ENCODE data around the gene CMYA5. TPM values are rescaled to one million over a fixed set of nuclear protein-coding genes. Genes with fewer than 3 reads are reported as not detected.

The CMYA5 gene
- total and polyA plus RNA-seq, 2 of the 4 experiments (the other 2 are of a cell fraction), result 0.39 to 0.90 TPM

GRCh38 chr5:79832911-79833310, 143.3 kb downstream of the CMYA5 start:
- in situ Hi-C loops (cut with MboI; ENCODE audit: low sequenced_read_pairs), result no loop called here
- WGBS, 2 experiments (ENCODE audit: extremely low coverage in 2 of 2, insufficient read length in 1 of 2), result no CpG with 5 or more reads among the region's 4 CpGs
- no peak overlapping the region for H2AK9ac ChIP-seq (replicated peaks; ENCODE audit: low read depth, low read length, poor library complexity)
- POLR2A ChIA-PET (ENCODE audit: unreplicated experiment), result no interaction called here
- no peak overlapping the region for H3K4me3 ChIP-seq (ENCODE audit: insufficient read depth, low read depth, low read length)
- no peaks in the 10 kb centered on the region for H3K4me1 ChIP-seq (ENCODE audit: control insufficient read depth, insufficient read depth, low read length)
- H3K4me2 ChIP-seq (ENCODE audit: low read depth, low read length), result no peak overlapping the region
- H2AFZ ChIP-seq (replicated peaks; ENCODE audit: low read length, poor library complexity), result no peak overlapping the region
- no peaks in the 10 kb centered on the region for H3K79me1 ChIP-seq (ENCODE audit: low read depth in 1 of 2, low read length in 2 of 2)
- H2BK15ac ChIP-seq (ENCODE audit: low read depth, low read length), result no peak overlapping the region
- no peak overlapping the region for H4K8ac ChIP-seq (ENCODE audit: low read depth in 2 of 2, low read length in 2 of 2)
- dilution Hi-C loops (cut with HindIII; ENCODE audit: low sequenced_read_pairs, unreplicated experiment), result no loop called here
- H3K9ac ChIP-seq (ENCODE audit: low read depth, low read length), result no peak overlapping the region
- no peak overlapping the region for H3K14ac ChIP-seq (replicated peaks; ENCODE audit: low read depth, low read length)
- DNase-seq, result no peak
- no peak overlapping the region for H4K91ac ChIP-seq (ENCODE audit: insufficient read depth, low read depth, low read length)
- H3K9me1 ChIP-seq (ENCODE audit: insufficient read depth, low read length), result no peaks in the 10 kb centered on the region
- BruUV-seq (replicated peaks), result no TSS peak
- no peaks in the 10 kb centered on the region for H3K9me3 ChIP-seq (ENCODE audit: control insufficient read depth, insufficient read depth, low read length)
- no peak overlapping the region for H2BK20ac ChIP-seq (ENCODE audit: low read depth, low read length)
- no peaks in the 10 kb centered on the region for H4K20me1 ChIP-seq (ENCODE audit: insufficient read depth, low read length)
- no peak overlapping the region for H2BK120ac ChIP-seq (ENCODE audit: low read depth, low read length)
- H3K36me3 ChIP-seq (ENCODE audit: control insufficient read depth, insufficient read depth, low read length), result no peaks in the 10 kb centered on the region
- H3K23ac ChIP-seq (ENCODE audit: low read depth, low read length), result no peak overlapping the region
- CTCF ChIA-PET, result no interaction called here
- H2AK5ac ChIP-seq (ENCODE audit: low read depth, low read length), result no peak overlapping the region
- intact Hi-C loops (cut with micrococcal nuclease), result no loop called here
- H3K4ac ChIP-seq (ENCODE audit: low read depth, low read length), result no peak overlapping the region
- H2BK5ac ChIP-seq (ENCODE audit: low read depth, low read length, poor library complexity, severe bottlenecking), result no peak overlapping the region
- no peak for TF ChIP-seq CEBPB (IDR thresholded peaks at IDR 0.05; ENCODE audit: low read depth, low read length)
- TF ChIP-seq MAFK (IDR thresholded peaks at IDR 0.05; ENCODE audit: low read depth, low read length), result peak; percentile 40; the same call in 1 of the 2 replicates
- TF ChIP-seq NFE2L2 (IDR thresholded peaks at IDR 0.05; ENCODE audit: low read depth, low read length), result peak; percentile 35
- no peak for TF ChIP-seq RCOR1 (IDR thresholded peaks at IDR 0.05; ENCODE audit: insufficient replicate concordance, low read length)
- no peak for TF ChIP-seq ELK1 (IDR thresholded peaks at IDR 0.05; ENCODE audit: borderline replicate concordance, low read depth, low read length)
- no peak overlapping the region for H3K18ac ChIP-seq (ENCODE audit: low read depth, low read length)
- no peak overlapping the region for H3K27ac ChIP-seq (ENCODE audit: insufficient read depth, low read length)
- peaks cover 14% of the 10 kb centered on the region for H3K27me3 ChIP-seq (ENCODE audit: control insufficient read depth, insufficient read depth, low read length)
- no peak for ATAC-seq (ENCODE audit: low read depth)
- H3K56ac ChIP-seq (ENCODE audit: extremely low read depth, insufficient read depth, low read length), result no peak overlapping the region
- no peak overlapping the region for H4K5ac ChIP-seq (ENCODE audit: low read depth, low read length)
